HG03060 (cell line): ENCODE measurements around the gene GRIK3.

Experiments
- ATAC-seq: cut with Tn5 transposase; IDR thresholded peaks from one replicate; pipeline ENCODE4 v1.9.1; 2021; ENCODE audit warnings: low read depth, moderate number of reproducible peaks; ENCODE audit not compliant: unreplicated experiment

GRIK3 gene

GRCh38 chr1:36838888-36839287, 195.4 kb downstream of the GRIK3 start:
- ATAC-seq: no peak

DNA sequence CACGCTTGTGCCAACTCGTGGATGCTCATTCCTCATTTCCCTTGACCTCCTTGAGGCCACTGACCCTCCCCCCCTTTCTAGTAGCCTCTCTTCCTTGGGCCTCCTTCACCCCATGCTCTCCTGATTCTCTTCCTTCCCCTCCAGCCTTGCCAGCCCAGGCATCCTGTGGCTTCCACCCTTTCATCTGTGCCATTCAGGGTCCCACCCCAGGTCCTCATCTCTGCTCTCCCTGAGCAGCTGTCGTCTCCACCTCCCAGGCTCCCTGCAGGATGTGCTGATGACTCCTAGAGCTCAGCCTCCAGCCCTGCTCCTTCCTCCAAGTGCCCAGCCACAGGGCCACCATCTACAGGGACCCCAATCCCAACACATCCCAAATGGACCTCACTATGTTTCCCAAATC, 197.4 kb downstream of the GRIK3 start:
- no peak for ATAC-seq

GRCh38 chr1:36836196-36836883, 198.0 kb downstream of the GRIK3 start:
- no peak for ATAC-seq

DNA sequence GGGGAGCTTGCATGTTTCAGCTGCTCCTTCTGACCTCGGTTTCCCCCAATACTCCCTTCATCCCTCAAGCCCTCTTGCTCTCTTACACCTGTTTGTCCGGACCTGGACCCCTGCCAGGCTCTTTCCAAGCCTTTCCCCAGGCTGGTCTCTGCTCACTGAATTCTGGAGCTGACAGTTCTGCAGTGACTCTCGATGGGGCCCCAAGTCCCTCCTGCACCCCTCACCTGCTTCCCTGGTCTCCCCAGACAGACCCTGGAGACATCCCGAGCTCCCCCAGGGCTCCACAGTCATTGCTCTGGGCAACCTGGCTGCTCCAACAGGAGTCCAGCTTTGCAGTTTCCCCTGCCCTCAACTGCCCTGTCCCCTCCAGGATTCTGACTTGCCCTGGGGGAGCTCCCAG, 198.6 kb downstream of the GRIK3 start:
- ATAC-seq: no peak

- ATAC-seq: no peak
These were observed 199.2 kb downstream of the GRIK3 start for GRCh38 chr1:36835017-36835695.

GRCh38 chr1:36834586-36834985, 199.7 kb downstream of the GRIK3 start:
- no peak for ATAC-seq

GRCh38 chr1:36831186-36831810, 203.0 kb downstream of the GRIK3 start:
- ATAC-seq: no peak

DNA sequence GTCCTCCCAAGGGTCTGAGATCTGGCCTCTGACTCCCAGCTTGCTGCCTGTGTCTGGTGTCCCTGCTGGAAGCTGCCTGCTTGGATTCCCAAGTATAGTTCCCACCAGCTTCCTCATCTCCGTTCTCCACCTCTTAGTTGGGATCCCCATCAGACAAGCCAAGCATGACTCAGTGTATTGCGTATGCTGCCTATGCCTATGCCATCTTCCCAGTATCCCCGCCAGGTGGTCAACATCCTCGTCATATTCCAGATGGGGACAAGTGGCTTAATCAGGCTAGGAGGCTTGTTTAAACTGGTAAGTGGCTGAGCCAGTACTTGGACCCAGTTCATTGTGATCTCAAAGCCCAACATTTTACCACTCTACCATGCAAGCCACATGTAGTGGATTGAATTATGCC, 204.4 kb downstream of the GRIK3 start:
- no peak for ATAC-seq

- ATAC-seq: no peak
These were observed 205.2 kb downstream of the GRIK3 start for GRCh38 chr1:36829066-36829465.

GRCh38 chr1:36825226-36825625, 209.1 kb downstream of the GRIK3 start:
- no peak for ATAC-seq

- ATAC-seq: no peak
These were observed 209.9 kb downstream of the GRIK3 start for GRCh38 chr1:36824390-36824861.

DNA sequence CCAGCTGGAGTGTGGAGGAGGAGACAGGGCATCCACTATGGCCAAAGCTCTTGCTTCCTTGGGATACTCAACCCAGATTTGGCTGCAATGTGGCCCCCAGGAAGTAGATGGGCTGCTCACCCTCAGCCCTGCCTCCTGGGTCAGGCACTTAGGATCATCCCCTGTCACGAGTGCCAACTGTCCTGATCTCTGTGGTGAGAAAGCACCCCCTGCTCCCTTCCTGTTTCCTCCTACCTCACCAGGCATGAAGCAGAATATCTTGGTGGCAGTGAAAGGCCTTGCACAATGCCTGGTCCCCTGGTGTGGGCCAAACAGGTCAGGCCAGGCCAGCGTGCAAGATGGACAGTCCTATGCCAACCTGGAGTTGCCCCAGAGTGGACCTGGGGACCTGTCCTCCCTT, 211.7 kb downstream of the GRIK3 start:
- no peak for ATAC-seq

- no peak for ATAC-seq
These were observed 212.9 kb downstream of the GRIK3 start for GRCh38 chr1:36821386-36821785.

DNA sequence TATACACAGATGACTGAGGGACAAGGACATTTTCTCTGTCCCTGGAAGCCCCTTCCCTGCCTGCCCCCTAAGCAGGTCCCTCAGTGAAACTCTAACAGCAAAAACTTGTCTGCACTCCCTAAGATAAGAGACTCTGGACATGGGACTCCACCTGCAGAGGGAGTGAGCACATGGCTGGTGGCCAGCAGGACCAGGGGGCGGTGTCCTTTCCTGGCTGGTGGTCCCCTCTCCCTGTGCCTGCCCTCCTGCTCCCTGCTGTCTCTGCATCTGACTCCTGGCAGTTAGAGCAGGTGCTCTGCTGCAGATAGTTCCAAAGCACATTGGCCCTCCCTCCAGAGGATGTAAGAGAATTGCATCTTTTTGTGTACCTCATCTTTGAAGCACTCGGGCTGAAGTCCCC, 215.5 kb downstream of the GRIK3 start:
- ATAC-seq: no peak

GRCh38 chr1:36816348-36816747, 218.0 kb downstream of the GRIK3 start:
- ATAC-seq: no peak

DNA sequence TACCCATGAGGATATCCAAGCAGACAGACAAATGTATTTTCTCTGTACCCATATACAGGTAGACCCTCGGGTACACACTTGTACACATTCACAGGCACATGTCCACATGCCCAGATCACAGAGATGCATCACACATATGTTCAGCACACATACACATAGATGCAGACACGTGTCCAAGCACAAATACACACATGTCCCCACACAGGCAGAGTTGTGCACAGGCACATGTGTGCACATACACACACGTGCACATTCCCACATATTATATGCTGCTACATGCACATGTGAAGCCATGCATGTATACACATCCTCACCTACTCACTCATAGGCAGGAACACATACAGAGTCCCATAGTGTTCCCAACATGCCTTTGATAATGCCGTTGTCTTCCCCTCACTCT, 219.5 kb downstream of the GRIK3 start:
- ATAC-seq: no peak

- no peak for ATAC-seq
These were observed 220.2 kb downstream of the GRIK3 start for GRCh38 chr1:36814083-36814482.

- no peak for ATAC-seq
These were observed 227.1 kb downstream of the GRIK3 start for GRCh38 chr1:36807262-36807661.

DNA sequence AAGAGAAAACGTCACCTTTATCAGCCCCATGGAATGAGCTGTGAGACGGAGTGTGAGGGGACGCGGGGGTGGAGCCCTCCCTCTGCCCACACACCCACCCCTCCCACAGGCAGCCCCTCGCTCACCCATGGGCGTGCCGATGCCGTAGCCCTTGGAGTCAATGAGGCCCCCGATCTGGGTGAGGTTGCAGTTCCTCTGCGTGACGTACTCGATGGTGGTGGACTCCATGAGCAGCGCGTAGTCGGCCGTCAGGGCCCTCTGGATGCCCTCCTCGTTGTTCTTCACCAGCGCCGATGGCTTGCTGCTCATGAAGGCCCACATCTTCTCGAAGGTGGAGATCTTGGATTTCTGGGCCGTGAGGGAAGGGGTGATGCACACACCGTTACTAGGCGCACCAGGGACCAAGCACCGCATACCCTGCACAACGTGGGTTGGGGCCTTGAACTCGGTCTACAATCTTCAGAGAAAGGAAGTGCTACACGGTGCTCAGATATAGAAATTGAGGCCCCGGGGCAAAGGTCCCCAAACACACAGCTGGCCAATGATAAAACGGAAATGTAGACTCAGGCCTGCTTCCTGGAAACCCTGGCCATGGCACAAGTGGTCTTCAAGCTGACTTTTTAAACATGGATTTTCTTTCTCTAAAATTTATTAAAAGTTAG, 228.2 kb downstream of the GRIK3 start:
- no peak for ATAC-seq

- no peak for ATAC-seq
These were observed 229.5 kb downstream of the GRIK3 start for GRCh38 chr1:36804669-36805314.
